ENCODE data around the gene SEMA3B.

SEMA3B gene

DNA sequence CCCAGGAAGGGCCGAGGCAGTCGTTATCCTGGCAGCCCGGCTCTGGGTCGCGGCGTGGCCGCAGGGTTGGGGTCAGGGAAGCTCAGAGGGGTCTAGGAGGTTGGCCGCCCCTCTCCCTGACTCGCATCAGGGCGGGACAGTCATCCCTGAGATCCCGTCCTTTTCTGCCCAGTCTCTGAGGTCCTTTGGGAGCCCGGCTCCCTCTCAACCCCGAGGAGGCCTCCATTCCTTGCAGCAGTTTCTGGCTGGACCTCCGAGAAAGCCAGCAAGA is 53.1 kb downstream of the SEMA3B start:
- TF ChIP-seq ZFX (IDR thresholded peaks at IDR 0.05; ENCODE audit: borderline replicate concordance): no peak
- TF ChIP-seq, protein P1, sequence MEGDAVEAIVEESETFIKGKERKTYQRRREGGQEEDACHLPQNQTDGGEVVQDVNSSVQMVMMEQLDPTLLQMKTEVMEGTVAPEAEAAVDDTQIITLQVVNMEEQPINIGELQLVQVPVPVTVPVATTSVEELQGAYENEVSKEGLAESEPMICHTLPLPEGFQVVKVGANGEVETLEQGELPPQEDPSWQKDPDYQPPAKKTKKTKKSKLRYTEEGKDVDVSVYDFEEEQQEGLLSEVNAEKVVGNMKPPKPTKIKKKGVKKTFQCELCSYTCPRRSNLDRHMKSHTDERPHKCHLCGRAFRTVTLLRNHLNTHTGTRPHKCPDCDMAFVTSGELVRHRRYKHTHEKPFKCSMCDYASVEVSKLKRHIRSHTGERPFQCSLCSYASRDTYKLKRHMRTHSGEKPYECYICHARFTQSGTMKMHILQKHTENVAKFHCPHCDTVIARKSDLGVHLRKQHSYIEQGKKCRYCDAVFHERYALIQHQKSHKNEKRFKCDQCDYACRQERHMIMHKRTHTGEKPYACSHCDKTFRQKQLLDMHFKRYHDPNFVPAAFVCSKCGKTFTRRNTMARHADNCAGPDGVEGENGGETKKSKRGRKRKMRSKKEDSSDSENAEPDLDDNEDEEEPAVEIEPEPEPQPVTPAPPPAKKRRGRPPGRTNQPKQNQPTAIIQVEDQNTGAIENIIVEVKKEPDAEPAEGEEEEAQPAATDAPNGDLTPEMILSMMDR (IDR thresholded peaks at IDR 0.05): no peak; the same call in 1 of the 2 replicates
- peak overlapping the region; percentile 85 for H3K27ac ChIP-seq

DNA sequence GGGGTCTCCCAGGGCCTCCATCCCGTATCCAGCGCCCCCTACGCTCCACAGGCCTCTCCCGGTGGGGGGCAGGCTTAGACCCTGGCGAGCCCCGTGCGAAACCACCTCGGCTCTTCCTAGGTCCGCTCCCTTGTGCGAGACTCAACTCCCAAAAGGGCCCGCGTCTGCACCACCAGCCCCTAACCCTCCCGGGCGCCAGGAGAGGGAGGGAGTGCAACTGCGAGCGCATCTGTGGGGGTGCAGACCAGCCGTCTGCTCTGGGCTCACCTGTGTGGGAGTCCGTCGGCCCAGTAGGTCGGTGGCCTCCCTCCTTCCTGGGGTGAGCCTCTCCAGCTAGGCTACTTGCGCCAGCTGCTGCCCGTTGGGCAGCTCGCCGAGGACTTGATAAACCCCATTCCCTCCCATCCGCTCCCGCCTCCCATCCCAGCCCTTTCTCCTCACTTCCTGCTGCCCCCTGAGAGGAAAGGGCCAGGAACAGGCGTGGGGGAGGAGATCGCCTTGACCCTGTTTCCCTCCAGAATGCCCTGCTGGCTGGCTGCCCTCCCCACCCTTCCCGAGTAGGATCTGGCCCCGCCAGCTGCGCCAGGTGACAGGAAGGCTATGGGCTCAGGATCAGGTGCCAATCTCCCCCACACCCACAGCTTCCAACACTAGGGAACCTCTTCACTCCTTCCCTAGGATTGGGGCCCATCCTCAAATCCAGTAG is 53.6 kb downstream of the SEMA3B start, which contains the start of gene HYAL2:
HYAL2 (minus strand) TSS at position 360 of the 706 bp plus-strand sequence. CDS start 2,256 bp downstream, outside the sequence.
- TF ChIP-seq, protein P1 (IDR thresholded peaks at IDR 0.05): no peak
- TF ChIP-seq ZFX (IDR thresholded peaks at IDR 0.05; ENCODE audit: borderline replicate concordance): no peak
- H3K27ac ChIP-seq: peak within 1 kb of the TSS; percentile 85

DNA sequence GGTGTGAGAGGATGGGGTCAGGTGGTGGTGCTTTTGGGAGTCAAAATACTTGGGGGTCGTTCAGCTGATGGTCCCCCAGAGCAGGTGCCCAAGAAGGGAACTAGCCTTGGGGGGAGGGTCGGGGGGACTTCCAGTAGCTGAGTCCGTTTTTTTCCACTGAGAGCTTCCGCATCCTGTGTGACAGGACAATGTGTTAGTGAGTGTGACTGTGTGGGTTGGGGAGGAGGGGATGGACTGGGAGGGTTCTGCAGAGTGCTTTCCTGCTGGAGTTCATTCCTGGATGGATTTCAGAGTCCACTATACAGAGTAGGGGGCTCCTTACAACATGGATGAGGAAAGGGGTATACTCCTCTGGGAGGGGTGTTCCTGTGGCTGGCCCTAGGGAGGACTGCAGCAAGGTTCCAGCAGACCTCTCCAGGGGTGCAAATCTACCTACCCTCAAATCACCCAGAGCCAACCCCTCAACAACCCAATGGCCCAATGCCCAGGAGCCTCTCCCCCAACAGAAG is 54.2 kb downstream of the SEMA3B start:
- H3K27ac ChIP-seq: peak overlapping the region; percentile 85
- no peak for TF ChIP-seq ZFX (IDR thresholded peaks at IDR 0.05; ENCODE audit: borderline replicate concordance)
- TF ChIP-seq, protein P1 (IDR thresholded peaks at IDR 0.05): no peak

DNA sequence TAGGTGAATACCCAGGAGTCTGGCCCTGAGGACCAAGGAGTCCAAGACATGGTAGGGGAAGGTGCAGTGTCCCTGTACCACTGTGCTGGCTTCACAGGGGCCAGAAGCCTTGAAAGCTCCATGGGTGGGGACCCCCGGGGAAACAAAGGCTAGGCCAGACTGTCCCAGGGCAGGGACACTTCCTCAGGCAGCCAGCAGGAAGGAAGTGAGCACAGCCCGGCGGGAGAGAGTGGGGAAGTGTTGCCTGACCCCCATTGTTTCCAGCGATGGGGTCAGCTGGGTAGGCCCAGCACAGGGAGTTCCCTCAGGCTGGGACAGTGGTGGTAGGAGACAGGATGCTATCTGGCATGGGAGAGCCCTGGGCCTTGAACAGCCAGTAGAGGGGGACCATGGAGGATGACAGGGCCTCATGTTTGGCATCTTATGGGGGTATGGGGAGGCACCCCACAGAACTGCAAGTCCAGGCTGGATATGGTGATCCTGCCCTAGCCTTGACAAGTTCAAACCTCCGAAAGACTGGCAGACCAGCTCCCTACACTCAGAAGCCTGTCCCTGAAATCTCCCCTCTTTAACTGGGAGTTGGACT is 54.8 kb downstream of the SEMA3B start:
- TF ChIP-seq ZFX (IDR thresholded peaks at IDR 0.05; ENCODE audit: borderline replicate concordance): no peak
- TF ChIP-seq, protein P1 (IDR thresholded peaks at IDR 0.05): no peak
- peak overlapping the region; percentile 85 for H3K27ac ChIP-seq

DNA sequence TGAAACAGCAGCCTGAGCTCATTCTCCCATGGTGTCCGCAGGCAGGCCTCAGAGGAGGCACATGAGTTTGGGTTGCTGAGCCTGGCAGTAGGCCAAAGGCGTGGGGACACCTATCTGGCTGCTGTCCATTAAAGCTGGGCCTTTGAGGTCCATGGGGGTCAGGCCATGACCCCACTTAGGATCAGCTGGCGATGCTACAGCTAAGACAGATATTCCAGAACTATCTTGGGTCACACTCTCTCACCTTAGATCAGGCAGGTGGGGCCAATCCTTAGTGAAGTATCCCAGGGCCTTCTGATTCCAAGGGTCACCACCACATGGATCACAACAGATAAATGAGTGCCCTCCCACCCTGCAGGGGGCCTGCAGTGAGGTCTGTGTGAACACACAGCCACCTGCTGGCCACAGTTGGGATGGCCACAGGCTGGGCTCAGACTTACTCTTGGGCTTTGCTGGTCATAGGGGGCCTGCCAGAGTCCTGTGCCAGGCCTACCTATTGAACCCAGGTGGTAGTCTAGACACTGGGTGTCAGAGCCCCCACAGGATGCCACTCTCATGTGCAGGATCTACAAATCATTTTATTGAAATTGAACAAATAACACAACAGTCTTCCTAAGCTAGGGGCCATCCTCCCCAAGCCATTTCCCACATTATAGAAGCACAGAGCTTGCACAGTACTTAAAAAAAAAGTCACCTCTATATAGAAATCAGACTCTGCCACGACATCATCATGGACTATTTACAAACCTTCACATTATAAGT is 55.6 kb downstream of the SEMA3B start:
- TF ChIP-seq, protein P1 (IDR thresholded peaks at IDR 0.05): peak; percentile 89
- no peak for TF ChIP-seq ZFX (IDR thresholded peaks at IDR 0.05; ENCODE audit: borderline replicate concordance)
- H3K27ac ChIP-seq: peak overlapping the region; percentile 85

DNA sequence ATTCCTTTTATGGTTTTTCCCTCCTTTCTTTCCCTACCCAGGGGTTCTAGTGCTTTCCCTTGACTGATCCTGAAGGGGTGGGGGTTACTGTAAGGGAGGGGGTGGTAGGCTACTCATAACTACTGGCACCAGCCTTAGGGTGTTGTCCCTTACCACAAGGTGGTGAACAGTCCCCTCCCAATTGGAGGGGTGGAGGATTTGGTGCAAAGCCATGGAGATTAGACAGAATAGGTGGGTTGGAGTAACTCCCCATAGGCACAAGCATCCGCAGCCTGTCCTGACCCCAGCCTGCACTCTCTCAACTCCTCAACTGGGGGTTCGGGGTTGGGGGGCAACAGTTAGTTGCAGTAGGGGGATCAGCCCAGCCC is 56.1 kb downstream of the SEMA3B start:
- peak overlapping the region; percentile 85; the same call in 1 of the 2 replicates for H3K27ac ChIP-seq
- TF ChIP-seq, protein P1 (IDR thresholded peaks at IDR 0.05): no peak
- no peak for TF ChIP-seq ZFX (IDR thresholded peaks at IDR 0.05; ENCODE audit: borderline replicate concordance)
